NCI-H510A (cell line): ENCODE data around the gene OR4D10.

Experiments used
- DNase-seq: peaks from one replicate; lab custom pipeline; 2025; lab: John Stamatoyannopoulos, UW

OR4D10 gene

GRCh38 chr11:59528711-59529110 lies 55.6 kb downstream of the OR4D10 start:
- no peak for DNase-seq
